GM13977 (cell line): Measurements from ENCODE around the gene FIGN.

Experiments
- DNase-seq: peaks from one replicate; pipeline ENCODE4 v3.0.0; 2012; ENCODE audit warnings: low spot score
- CTCF ChIP-seq: IDR thresholded peaks from 2 replicates; pipeline ENCODE4 v1.5.1; 2012; ENCODE audit warnings: mild to moderate bottlenecking, control low read depth; ENCODE audit not compliant: insufficient read depth; ENCODE audit errors: extremely low read depth, missing control alignments
- in situ Hi-C: fragments of 300-500 bp; cut with MboI; formaldehyde crosslinking; loops from one replicate; pipeline ENCODE4 v1.12.0; 2022; ENCODE audit warnings: low sequenced_read_pairs, low pct_unique_long_range_greater_than_20kb, mixed read lengths, inconsistent platforms; ENCODE audit not compliant: unreplicated experiment

FIGN gene

GRCh38 chr2:163715668-163716067 is 20.1 kb downstream of the FIGN start:
- TF ChIP-seq CTCF: no peak
- in situ Hi-C loops: no loop called here
- DNase-seq: no peak

GRCh38 chr2:163715199-163715598 is 20.6 kb downstream of the FIGN start:
- in situ Hi-C loops: no loop called here
- no peak for DNase-seq
- no peak for TF ChIP-seq CTCF

GRCh38 chr2:163713534-163714311 is 22.1 kb downstream of the FIGN start:
- no peak for TF ChIP-seq CTCF
- in situ Hi-C loops: no loop called here
- DNase-seq: no peak

- no peak for TF ChIP-seq CTCF
- in situ Hi-C loops: no loop called here
- no peak for DNase-seq
Measured at GRCh38 chr2:163711699-163712098, 24.1 kb downstream of the FIGN start.

GRCh38 chr2:163711258-163711657 is 24.6 kb downstream of the FIGN start:
- TF ChIP-seq CTCF: no peak
- in situ Hi-C loops: no loop called here
- no peak for DNase-seq

- in situ Hi-C loops: no loop called here
- no peak for DNase-seq
- TF ChIP-seq CTCF: no peak
Measured at GRCh38 chr2:163709270-163709669, 26.5 kb downstream of the FIGN start.
